Liver (tissue), 9 donors: ENCODE results near the gene GTPBP6. TPM values are rescaled to one million over a fixed set of nuclear protein-coding genes. Genes with fewer than 3 reads are reported as not detected.

Experiments
- DNase-seq: peaks from one replicate; pipeline ENCODE4 v3.0.0-alpha.2; 2017; ENCODE audit warnings: low spot score
- H3K27ac ChIP-seq, 2 donors: one replicate each; pipeline ENCODE4 v1.7.0; 2013; ENCODE audit warnings: inconsistent platforms in 2 of 2, low read length in 2 of 2, control low read depth in 1 of 2, low read depth in 1 of 2, mild to moderate bottlenecking in 1 of 2
- H3K27me3 ChIP-seq, 4 donors: one replicate each; pipeline versions ENCODE4 v1.6.1 to v1.7.0; 2013; ENCODE audit warnings: low read length in 3 of 4, inconsistent platforms in 1 of 4, mild to moderate bottlenecking in 1 of 4, moderate library complexity in 1 of 4; ENCODE audit not compliant: control insufficient read depth in 4 of 4, insufficient read depth in 4 of 4
- H3K36me3 ChIP-seq, 4 donors: one replicate each; pipeline versions ENCODE4 v1.6.1 to v1.7.0; 2013; ENCODE audit warnings: low read length in 3 of 4, mild to moderate bottlenecking in 3 of 4, low read depth in 1 of 4, moderate library complexity in 1 of 4; ENCODE audit not compliant: control insufficient read depth in 4 of 4, insufficient read depth in 3 of 4
- H3K4me1 ChIP-seq, 4 donors: one replicate each; pipeline versions ENCODE4 v1.6.1 to v1.7.0; 2013; ENCODE audit warnings: low read length in 3 of 4, mild to moderate bottlenecking in 3 of 4, moderate library complexity in 1 of 4; ENCODE audit not compliant: control insufficient read depth in 4 of 4, insufficient read depth in 4 of 4
- H3K4me3 ChIP-seq, 3 donors: one replicate each; pipeline versions ENCODE4 v1.6.1 to v1.7.0; 2013; ENCODE audit warnings: low read length in 3 of 3, control low read depth in 1 of 3, low read depth in 1 of 3, mild to moderate bottlenecking in 1 of 3
- H3K9ac ChIP-seq, 2 donors: one replicate each; pipeline ENCODE4 v1.7.0; 2013; ENCODE audit warnings: low read length in 2 of 2, mild to moderate bottlenecking in 2 of 2, moderate library complexity in 2 of 2, control low read depth in 1 of 2, low read depth in 1 of 2
- H3K9me3 ChIP-seq, 4 donors: one replicate each; pipeline versions ENCODE4 v1.6.1 to v1.7.0; 2013; ENCODE audit warnings: low read length in 3 of 4; ENCODE audit not compliant: control insufficient read depth in 4 of 4
- FOXA1 ChIP-seq: IDR thresholded peaks from 2 replicates; pipeline ENCODE4 v1.6.1; 2016; ENCODE audit warnings: antibody characterized with exemption
- FOXA2 ChIP-seq: IDR thresholded peaks from 2 replicates; pipeline ENCODE4 v1.6.1; 2016; ENCODE audit warnings: antibody characterized with exemption
- GABPA ChIP-seq, 2 donors: IDR thresholded peaks in 1 of 2; conservative IDR thresholded peaks in 1 of 2; 2 replicates each; pipeline ENCODE4 v1.6.1; 2016; ENCODE audit warnings: antibody characterized with exemption in 2 of 2, mild to moderate bottlenecking in 1 of 2, moderate library complexity in 1 of 2
- HNF4A ChIP-seq, 2 donors: conservative IDR thresholded peaks; 2 replicates each; pipeline ENCODE4 v1.6.1; 2016; ENCODE audit warnings: antibody characterized with exemption in 2 of 2, mild to moderate bottlenecking in 2 of 2
- NR2F2 ChIP-seq: IDR thresholded peaks from 2 replicates; pipeline ENCODE4 v1.6.1; 2016; ENCODE audit warnings: antibody characterized with exemption
- RAD21 ChIP-seq, 2 donors: IDR thresholded peaks; 2 replicates each; pipeline ENCODE4 v1.6.1; 2016; ENCODE audit warnings: antibody characterized with exemption in 2 of 2, mild to moderate bottlenecking in 2 of 2
- RXRA ChIP-seq, 2 donors: IDR thresholded peaks; 2 replicates each; pipeline ENCODE4 v1.6.1; 2017 to 2018; ENCODE audit warnings: antibody characterized with exemption in 2 of 2, mild to moderate bottlenecking in 1 of 2
- TAF1 ChIP-seq: conservative IDR thresholded peaks from 2 replicates; pipeline ENCODE4 v1.6.1; 2016; ENCODE audit warnings: antibody characterized with exemption, mild to moderate bottlenecking
- YY1 ChIP-seq: IDR thresholded peaks from 2 replicates; pipeline ENCODE4 v1.6.1; 2016; ENCODE audit warnings: antibody characterized with exemption, mild to moderate bottlenecking
- WGBS: extraction: QIAGEN DNeasy Blood & Tissue Kit; methylation state at CpG from one replicate; pipeline ENCODE4 v1.1.7; 2013; 5-methylcytosine and 5-hydroxymethylcytosine counted together
- polyA plus RNA-seq, 2 donors: library from polyadenylated mRNA; stranded (reverse) in 1 of 2; unstranded in 1 of 2; fragments of 200-250 nt in 1 of 2; fragments of >200 nt in 1 of 2; fragmentation: Nextera tagmentation in 1 of 2; extraction: Ambion mirVana in 1 of 2; gene quantifications; one replicate each; pipeline versions ENCODE4 v1.2.1 to v1.2.3, GENCODE V29; 2013 to 2015
- total RNA-seq, 2 donors: library from RNA; depleted of rRNA; stranded (reverse); fragments of >200 nt; gene quantifications; one replicate each; pipeline ENCODE4 v1.2.3, GENCODE V29; 2014
- TF ChIP-seq, protein P1 (sequence below): IDR thresholded peaks from 2 replicates; pipeline ENCODE4 v1.6.1; 2016; ENCODE audit warnings: antibody characterized with exemption, mild to moderate bottlenecking
- TF ChIP-seq, protein P2 (sequence below): IDR thresholded peaks from 2 replicates; pipeline ENCODE4 v1.6.1; 2016; ENCODE audit warnings: antibody characterized with exemption
- TF ChIP-seq, protein P3 (sequence below): fragments of 150-350 bp; IDR thresholded peaks from 2 replicates; pipeline ENCODE4 v1.5.1; 2017; ENCODE audit warnings: improper control_type of control experiment, low read depth, low read length; ENCODE audit not compliant: missing input control
- TF ChIP-seq, protein P4 (sequence below): IDR thresholded peaks from 2 replicates; pipeline ENCODE4 v1.6.1; 2016; ENCODE audit warnings: antibody characterized with exemption
- donor health status: healthy.
- donor health status: healthy.
- donor health status: healthy.
- donor health status: healthy.
- donor health status: healthy.

GTPBP6 gene
- total and polyA plus RNA-seq, 4 donors = 11.3 to 29.2 (median 16.6) TPM

DNA sequence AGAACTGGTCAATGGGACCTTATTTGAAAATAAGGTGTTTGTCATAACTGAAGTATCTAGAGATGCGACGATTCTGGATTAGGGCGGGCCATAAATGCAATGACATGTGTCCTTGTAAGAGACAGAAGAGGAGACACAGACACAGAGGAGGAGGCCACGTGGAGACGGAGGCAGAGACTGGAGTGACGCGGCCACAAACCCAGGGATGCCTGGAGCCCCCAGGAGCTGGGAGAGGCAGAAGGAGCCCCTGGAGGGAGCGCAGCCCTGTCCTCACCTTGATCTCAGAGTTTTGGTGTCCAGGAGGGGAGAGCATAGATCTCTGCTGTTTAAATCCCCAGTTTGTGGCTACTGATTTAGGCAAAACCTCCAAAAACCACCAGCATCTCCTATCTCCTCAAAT, 5.0 kb downstream of the GTPBP6 start:
- 90% methylated on average over 8 of the region's 8 CpGs for WGBS

DNA sequence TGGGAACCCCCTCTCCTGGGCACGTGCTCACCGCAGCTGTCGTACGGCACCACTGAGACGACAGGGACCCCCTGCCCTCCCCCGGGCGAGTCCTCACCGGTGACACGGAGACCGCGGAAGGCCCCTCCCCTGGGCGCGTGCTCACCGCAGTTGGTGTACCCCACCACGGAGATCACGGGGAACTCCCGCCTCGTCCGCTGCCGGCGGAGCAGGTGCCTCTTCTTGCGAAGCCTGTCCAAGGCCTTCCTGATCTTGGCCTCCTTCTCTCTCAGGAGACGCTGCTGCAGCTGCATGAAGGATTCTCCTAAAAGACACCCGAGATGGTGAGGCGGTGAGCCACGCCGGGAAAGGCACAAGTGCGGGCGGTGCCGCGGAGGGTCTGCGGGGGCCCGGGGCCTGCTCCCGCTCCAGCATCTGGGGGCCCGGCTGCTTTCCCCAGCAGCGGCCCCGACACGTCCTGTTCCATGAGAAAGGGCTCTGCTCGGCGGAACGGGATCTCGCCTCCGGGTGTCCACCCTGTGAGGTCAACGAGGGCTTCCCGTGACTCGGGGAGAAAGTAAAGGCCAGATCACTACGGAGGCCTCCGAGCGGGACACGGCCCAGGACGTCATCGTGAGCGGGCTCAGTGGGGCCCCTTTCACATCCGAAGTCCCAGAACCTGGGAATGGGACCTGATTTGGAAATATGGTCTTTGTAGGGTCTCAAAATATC, 5.8 kb downstream of the GTPBP6 start:
- H3K9ac ChIP-seq = no peak overlapping the region
- TF ChIP-seq YY1 (no peak), NR2F2 (no peak), RAD21 (IDR thresholded peaks at IDR 0.05) (no peak), FOXA1 (no peak), RXRA (IDR thresholded peaks at IDR 0.05) (no peak), TAF1 (no peak), FOXA2 (no peak), GABPA (IDR thresholded peaks at IDR 0.05 in 1 of 2, conservative IDR thresholded peaks at IDR 0.05 in 1 of 2) (no peak)
- TF ChIP-seq, protein P1, sequence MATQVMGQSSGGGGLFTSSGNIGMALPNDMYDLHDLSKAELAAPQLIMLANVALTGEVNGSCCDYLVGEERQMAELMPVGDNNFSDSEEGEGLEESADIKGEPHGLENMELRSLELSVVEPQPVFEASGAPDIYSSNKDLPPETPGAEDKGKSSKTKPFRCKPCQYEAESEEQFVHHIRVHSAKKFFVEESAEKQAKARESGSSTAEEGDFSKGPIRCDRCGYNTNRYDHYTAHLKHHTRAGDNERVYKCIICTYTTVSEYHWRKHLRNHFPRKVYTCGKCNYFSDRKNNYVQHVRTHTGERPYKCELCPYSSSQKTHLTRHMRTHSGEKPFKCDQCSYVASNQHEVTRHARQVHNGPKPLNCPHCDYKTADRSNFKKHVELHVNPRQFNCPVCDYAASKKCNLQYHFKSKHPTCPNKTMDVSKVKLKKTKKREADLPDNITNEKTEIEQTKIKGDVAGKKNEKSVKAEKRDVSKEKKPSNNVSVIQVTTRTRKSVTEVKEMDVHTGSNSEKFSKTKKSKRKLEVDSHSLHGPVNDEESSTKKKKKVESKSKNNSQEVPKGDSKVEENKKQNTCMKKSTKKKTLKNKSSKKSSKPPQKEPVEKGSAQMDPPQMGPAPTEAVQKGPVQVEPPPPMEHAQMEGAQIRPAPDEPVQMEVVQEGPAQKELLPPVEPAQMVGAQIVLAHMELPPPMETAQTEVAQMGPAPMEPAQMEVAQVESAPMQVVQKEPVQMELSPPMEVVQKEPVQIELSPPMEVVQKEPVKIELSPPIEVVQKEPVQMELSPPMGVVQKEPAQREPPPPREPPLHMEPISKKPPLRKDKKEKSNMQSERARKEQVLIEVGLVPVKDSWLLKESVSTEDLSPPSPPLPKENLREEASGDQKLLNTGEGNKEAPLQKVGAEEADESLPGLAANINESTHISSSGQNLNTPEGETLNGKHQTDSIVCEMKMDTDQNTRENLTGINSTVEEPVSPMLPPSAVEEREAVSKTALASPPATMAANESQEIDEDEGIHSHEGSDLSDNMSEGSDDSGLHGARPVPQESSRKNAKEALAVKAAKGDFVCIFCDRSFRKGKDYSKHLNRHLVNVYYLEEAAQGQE = no peak
- TF ChIP-seq, protein P2, sequence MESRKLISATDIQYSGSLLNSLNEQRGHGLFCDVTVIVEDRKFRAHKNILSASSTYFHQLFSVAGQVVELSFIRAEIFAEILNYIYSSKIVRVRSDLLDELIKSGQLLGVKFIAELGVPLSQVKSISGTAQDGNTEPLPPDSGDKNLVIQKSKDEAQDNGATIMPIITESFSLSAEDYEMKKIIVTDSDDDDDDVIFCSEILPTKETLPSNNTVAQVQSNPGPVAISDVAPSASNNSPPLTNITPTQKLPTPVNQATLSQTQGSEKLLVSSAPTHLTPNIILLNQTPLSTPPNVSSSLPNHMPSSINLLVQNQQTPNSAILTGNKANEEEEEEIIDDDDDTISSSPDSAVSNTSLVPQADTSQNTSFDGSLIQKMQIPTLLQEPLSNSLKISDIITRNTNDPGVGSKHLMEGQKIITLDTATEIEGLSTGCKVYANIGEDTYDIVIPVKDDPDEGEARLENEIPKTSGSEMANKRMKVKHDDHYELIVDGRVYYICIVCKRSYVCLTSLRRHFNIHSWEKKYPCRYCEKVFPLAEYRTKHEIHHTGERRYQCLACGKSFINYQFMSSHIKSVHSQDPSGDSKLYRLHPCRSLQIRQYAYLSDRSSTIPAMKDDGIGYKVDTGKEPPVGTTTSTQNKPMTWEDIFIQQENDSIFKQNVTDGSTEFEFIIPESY = no peak
- TF ChIP-seq, protein P3, sequence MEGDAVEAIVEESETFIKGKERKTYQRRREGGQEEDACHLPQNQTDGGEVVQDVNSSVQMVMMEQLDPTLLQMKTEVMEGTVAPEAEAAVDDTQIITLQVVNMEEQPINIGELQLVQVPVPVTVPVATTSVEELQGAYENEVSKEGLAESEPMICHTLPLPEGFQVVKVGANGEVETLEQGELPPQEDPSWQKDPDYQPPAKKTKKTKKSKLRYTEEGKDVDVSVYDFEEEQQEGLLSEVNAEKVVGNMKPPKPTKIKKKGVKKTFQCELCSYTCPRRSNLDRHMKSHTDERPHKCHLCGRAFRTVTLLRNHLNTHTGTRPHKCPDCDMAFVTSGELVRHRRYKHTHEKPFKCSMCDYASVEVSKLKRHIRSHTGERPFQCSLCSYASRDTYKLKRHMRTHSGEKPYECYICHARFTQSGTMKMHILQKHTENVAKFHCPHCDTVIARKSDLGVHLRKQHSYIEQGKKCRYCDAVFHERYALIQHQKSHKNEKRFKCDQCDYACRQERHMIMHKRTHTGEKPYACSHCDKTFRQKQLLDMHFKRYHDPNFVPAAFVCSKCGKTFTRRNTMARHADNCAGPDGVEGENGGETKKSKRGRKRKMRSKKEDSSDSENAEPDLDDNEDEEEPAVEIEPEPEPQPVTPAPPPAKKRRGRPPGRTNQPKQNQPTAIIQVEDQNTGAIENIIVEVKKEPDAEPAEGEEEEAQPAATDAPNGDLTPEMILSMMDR = no peak
- TF ChIP-seq, protein P4, sequence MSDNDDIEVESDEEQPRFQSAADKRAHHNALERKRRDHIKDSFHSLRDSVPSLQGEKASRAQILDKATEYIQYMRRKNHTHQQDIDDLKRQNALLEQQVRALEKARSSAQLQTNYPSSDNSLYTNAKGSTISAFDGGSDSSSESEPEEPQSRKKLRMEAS = no peak
- no peak overlapping the region for H3K4me3 ChIP-seq
- WGBS = 95% methylated on average over 54 of the region's 54 CpGs
- DNase-seq = no peak
- H3K27ac ChIP-seq = no peak overlapping the region
- H3K4me1 ChIP-seq = peaks cover 0 to under 1% (median 0%) of the 10 kb centered on the region in 4 donors
- no peaks in the 10 kb centered on the region for H3K27me3 ChIP-seq
- H3K9me3 ChIP-seq = no peaks in the 10 kb centered on the region
- H3K36me3 ChIP-seq = peaks cover 7 to 54% (median 38%) of the 10 kb centered on the region in 4 donors

More for the DNA sequence above, 5.0 kb downstream of the GTPBP6 start:
- Histone ChIP-seq H3K36me3 (peaks cover 7 to 50% (median 38%) of the 10 kb centered on the region in 4 donors), H3K9me3 (no peaks in the 10 kb centered on the region), H3K4me3 (no peak overlapping the region), H3K27me3 (no peaks in the 10 kb centered on the region), H3K4me1 (peaks cover 0 to 2% (median 0%) of the 10 kb centered on the region in 4 donors), H3K9ac (no peak overlapping the region), H3K27ac (no peak overlapping the region)
- DNase-seq = no peak
- TF ChIP-seq GABPA (IDR thresholded peaks at IDR 0.05 in 1 of 2, conservative IDR thresholded peaks at IDR 0.05 in 1 of 2) (no peak), HNF4A (conservative IDR thresholded peaks at IDR 0.05) (no peak)
- TF ChIP-seq, protein P4 = no peak
